ENCODE results near the gene MYO9B. TPM values are rescaled to one million over a fixed set of nuclear protein-coding genes. Genes with fewer than 3 reads are reported as not detected.
A peak's percentile ranks its signal among the peaks of the same experiment; 100 is the strongest.

Gene MYO9B
- total RNA-seq, 1 donor from 2014 or later: 32.4 TPM

- DNase-seq (peak; percentile 89), ATAC-seq (ENCODE audit: poor library complexity) (peak; percentile 91)
- intact Hi-C loops (cut with DNase I): no loop called here
These were observed 185.3 kb downstream of the MYO9B start for GRCh38 chr19:17260842-17261325.

- no peak for ATAC-seq (ENCODE audit: poor library complexity)
- intact Hi-C loops (cut with DNase I): no loop called here
- DNase-seq: no peak
These were observed 187.0 kb downstream of the MYO9B start for GRCh38 chr19:17262557-17262956.

Other genes with a start within 250 kb of the MYO9B start
- gene SIN3B, start 246.4 kb upstream of the MYO9B start, total RNA-seq: 21.9 TPM
- 0.16 TPM for gene F2RL3, start 186.8 kb upstream of the MYO9B start, total RNA-seq
- 14.1 TPM for gene CPAMD8, start 49.0 kb upstream of the MYO9B start, total RNA-seq
- 4.5 TPM for gene HAUS8, start 325 bp upstream of the MYO9B start, total RNA-seq
- gene USE1, start 139.6 kb downstream of the MYO9B start, total RNA-seq: 30.7 TPM
- 22.4 TPM for gene OCEL1, start 150.4 kb downstream of the MYO9B start, total RNA-seq
- gene NR2F6, start 170.1 kb downstream of the MYO9B start, total RNA-seq: 77.3 TPM
- 7.9 TPM for gene USHBP1, start 189.0 kb downstream of the MYO9B start, total RNA-seq
- 77.9 TPM for gene BABAM1, start 191.7 kb downstream of the MYO9B start, total RNA-seq
- 0.13 TPM for gene ANKLE1, start 206.1 kb downstream of the MYO9B start, total RNA-seq
- 12.2 TPM for gene ABHD8, start 227.6 kb downstream of the MYO9B start, total RNA-seq
- gene MRPL34, start 230.1 kb downstream of the MYO9B start, total RNA-seq: 224 TPM
- 27.4 TPM for gene DDA1, start 233.8 kb downstream of the MYO9B start, total RNA-seq

Data from Right ventricle myocardium superior (tissue), 1 donor.